Testis (tissue), 2 donors: ENCODE results near the gene LCMT2.

Source experiments
- CTCF ChIP-seq, 3 experiments: fragments of 450-650 bp in 2 of 3; fragments of 200-600 bp in 1 of 3; sonication (generic) in 1 of 3; IDR thresholded peaks; one replicate each; pipeline ENCODE4 v1.5.1; 2016 to 2019; ENCODE audit warnings: antibody characterized with exemption in 3 of 3, mild to moderate bottlenecking in 2 of 3, moderate library complexity in 1 of 3
- POLR2A ChIP-seq: fragments of 450-650 bp; IDR thresholded peaks from one replicate; pipeline ENCODE4 v1.6.1; 2017; ENCODE audit warnings: antibody characterized with exemption, mild to moderate bottlenecking, moderate library complexity

- TF ChIP-seq CTCF (IDR thresholded peaks at IDR 0.05) (no peak), POLR2A (no peak)
These were observed 52.5 kb downstream of the LCMT2 start for GRCh38 chr15:43277901-43278300.
